ENCODE results near the gene ANKRD40.
"Not testable (repeated sequence)": the region's sequence is repeated elsewhere in the genome, so short reads cannot be mapped to it uniquely, and the experiment has no call there.

Gene ANKRD40

DNA sequence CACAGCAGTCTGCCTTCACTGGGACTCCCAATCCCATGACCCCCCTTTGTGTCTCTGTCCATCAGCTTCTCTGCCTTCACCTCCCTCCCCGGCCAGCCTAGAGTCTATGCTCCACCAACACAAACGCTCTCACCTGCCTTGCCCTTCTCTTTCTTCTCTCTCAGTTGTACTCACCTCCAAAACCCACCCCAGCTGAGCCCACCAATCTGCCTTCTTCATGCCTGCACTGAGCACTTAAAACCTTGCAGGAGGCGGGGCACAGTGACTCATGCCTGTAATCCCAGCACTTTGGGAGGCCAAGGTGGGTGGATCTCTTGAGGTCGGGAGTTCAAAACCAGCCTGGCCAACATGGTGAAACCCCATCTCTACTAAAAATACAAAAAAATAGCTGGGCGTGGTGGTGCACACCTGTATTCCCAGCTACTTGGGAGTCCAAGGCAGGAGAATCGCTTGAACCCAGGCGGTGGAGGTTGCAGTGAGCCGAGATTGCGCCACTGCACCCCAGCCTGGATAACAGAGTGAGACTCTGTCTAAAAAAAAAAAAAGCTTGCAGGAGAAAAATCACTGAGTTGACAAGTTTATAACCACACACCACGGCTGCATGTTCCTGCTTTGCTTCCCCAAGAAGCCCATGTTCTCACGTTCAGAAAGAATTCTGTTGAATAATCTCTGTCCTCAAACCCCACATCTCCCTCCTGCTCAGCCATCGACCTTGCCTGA, 27.0 kb downstream of the ANKRD40 start:
- not testable (repeated sequence) for H3K27ac ChIP-seq (ENCODE audit: low read depth, low read length); H3K36me3 ChIP-seq (ENCODE audit: control insufficient read depth, insufficient read depth, low read length); H3K9ac ChIP-seq (ENCODE audit: low read length); H3K4me3 ChIP-seq (ENCODE audit: low read length); H3K27me3 ChIP-seq (ENCODE audit: control insufficient read depth, insufficient read depth, low read length); H3K4me1 ChIP-seq (ENCODE audit: control insufficient read depth, insufficient read depth, low read length)

DNA sequence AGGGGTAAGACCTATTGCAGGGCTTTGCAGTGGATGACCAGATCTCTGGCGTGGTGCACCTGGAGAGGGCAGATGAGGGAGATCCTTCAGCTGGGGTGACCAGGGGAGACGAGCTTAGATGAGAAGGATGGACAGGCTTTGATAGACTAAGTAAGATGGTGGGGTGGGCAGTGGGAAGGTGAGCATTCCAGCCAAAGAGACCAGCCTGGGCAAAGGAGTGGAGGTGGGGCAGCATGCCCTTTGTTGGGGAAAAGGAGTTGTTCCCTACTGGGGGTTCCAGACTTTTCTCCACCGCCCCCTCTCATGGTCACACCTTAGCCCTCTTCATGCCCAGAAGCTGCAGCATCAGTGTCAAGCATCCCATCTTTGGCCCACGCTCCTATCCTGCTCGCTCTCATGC, 27.6 kb downstream of the ANKRD40 start:
- H3K36me3 ChIP-seq (ENCODE audit: control insufficient read depth, insufficient read depth, low read length), result no peaks in the 10 kb centered on the region
- H3K27me3 ChIP-seq (ENCODE audit: control insufficient read depth, insufficient read depth, low read length), result no peaks in the 10 kb centered on the region
- no peak overlapping the region for H3K4me3 ChIP-seq (ENCODE audit: low read length)
- no peaks in the 10 kb centered on the region for H3K4me1 ChIP-seq (ENCODE audit: control insufficient read depth, insufficient read depth, low read length)
- no peak overlapping the region for H3K27ac ChIP-seq (ENCODE audit: low read depth, low read length)
- H3K9ac ChIP-seq (ENCODE audit: low read length), result no peak overlapping the region

DNA sequence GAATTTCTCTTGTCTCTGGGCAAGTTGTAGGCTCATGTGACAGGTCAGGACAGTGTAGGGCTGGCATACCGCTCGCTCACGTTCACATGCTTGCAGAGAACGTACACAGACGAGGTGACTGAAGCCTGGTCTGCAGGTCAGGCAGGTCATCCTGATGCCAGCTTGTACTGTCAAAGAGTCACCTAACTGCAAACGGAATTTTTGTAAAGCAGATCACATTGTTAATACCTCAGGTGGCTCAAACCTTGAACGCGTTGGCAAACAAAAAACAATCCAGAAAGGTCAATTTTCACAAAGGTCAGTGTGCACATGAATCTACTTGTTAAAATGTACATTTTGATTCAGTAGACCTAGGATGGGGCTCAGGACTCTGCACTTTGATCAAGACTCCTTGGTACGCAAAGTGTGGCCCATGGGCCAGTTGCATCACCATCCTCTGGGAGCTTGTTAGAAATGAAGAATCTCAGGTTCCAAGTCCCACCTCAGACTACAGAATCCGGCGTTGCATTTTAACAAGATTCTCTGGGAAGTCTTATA, 28.6 kb downstream of the ANKRD40 start:
- Histone ChIP-seq H3K27ac (ENCODE audit: low read depth, low read length) (no peak overlapping the region), H3K4me1 (ENCODE audit: control insufficient read depth, insufficient read depth, low read length) (no peaks in the 10 kb centered on the region), H3K36me3 (ENCODE audit: control insufficient read depth, insufficient read depth, low read length) (no peaks in the 10 kb centered on the region), H3K9ac (ENCODE audit: low read length) (no peak overlapping the region), H3K4me3 (ENCODE audit: low read length) (no peak overlapping the region), H3K27me3 (ENCODE audit: control insufficient read depth, insufficient read depth, low read length) (no peaks in the 10 kb centered on the region)

DNA sequence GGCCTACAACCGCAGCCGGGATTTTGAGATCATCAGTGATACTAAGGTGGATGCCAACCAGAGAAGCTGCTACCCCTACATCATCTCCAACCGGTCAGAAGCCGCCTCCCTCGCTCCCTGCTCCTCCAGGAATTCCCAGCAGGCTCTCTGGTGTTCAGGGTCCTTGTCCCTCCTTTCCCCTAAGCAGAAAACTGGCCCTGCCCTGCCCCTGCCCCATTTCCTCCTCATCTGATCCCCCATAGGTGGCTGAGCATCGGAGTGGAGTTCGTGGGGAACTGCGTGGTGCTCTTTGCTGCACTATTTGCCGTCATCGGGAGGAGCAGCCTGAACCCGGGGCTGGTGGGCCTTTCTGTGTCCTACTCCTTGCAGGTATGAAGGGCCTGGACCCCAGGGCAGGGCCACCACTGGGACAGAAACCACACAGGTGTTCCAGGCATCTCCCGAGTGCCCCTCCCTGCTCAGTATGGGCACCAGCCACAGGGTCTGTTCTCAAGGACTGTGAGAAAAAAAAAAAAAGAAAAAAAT, 29.8 kb downstream of the ANKRD40 start:
- H3K27ac ChIP-seq (ENCODE audit: low read depth, low read length), result no peak overlapping the region
- H3K4me3 ChIP-seq (ENCODE audit: low read length), result no peak overlapping the region
- no peaks in the 10 kb centered on the region for H3K36me3 ChIP-seq (ENCODE audit: control insufficient read depth, insufficient read depth, low read length)
- H3K4me1 ChIP-seq (ENCODE audit: control insufficient read depth, insufficient read depth, low read length), result no peaks in the 10 kb centered on the region
- no peaks in the 10 kb centered on the region for H3K27me3 ChIP-seq (ENCODE audit: control insufficient read depth, insufficient read depth, low read length)
- H3K9ac ChIP-seq (ENCODE audit: low read length), result no peak overlapping the region

DNA sequence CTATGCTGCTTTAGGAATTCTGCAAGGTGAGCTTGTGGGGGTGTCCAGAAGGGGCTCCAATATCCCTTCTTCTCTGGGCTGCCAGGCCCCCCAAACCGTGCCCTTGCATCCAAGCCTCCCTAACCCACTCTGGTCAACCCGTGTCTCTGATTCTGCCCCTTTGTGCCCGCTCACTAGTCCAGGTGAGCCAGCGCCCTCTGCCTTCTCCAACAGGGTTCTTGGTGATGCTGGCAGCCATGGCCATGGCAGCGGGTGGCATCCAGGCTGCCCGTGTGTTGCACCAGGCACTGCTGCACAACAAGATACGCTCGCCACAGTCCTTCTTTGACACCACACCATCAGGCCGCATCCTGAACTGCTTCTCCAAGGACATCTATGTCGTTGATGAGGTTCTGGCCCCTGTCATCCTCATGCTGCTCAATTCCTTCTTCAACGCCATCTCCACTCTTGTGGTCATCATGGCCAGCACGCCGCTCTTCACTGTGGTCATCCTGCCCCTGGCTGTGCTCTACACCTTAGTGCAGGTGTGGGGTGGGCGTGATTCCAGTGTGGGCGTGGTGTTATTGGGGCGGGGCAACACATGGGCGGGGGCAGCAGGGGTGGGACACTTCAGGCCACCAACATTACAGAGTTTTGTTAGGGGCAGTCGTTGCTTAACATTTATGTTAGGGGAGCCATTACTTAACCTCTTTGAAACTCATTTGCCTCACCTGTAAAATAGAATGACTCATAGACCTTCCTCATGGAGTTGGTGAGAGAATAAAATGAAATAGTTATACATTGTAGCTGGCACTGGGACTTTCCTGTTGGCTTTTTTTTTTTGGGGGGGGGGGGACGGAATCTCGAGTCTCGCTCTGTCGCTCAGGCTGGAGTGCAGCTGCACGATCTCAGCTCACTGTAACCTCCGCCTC, 31.4 kb downstream of the ANKRD40 start:
- H3K27me3 ChIP-seq (ENCODE audit: control insufficient read depth, insufficient read depth, low read length), result no peaks in the 10 kb centered on the region
- no peak overlapping the region for H3K27ac ChIP-seq (ENCODE audit: low read depth, low read length)
- H3K4me1 ChIP-seq (ENCODE audit: control insufficient read depth, insufficient read depth, low read length), result no peaks in the 10 kb centered on the region
- H3K9ac ChIP-seq (ENCODE audit: low read length), result no peak overlapping the region
- H3K36me3 ChIP-seq (ENCODE audit: control insufficient read depth, insufficient read depth, low read length), result no peaks in the 10 kb centered on the region
- H3K4me3 ChIP-seq (ENCODE audit: low read length), result no peak overlapping the region

DNA sequence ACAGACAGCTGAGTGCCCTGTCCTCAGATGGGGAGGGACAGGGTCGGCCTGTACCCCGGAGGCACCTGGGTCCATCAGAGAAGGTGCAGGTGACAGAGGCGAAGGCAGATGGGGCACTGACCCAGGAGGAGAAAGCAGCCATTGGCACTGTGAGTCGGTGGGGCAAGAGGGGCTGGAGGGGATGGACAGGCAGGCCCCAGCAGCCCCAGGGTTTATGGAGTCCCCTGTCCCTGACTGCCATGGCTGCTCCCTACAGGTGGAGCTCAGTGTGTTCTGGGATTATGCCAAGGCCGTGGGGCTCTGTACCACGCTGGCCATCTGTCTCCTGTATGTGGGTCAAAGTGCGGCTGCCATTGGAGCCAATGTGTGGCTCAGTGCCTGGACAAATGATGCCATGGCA, 32.1 kb downstream of the ANKRD40 start:
- no peaks in the 10 kb centered on the region for H3K36me3 ChIP-seq (ENCODE audit: control insufficient read depth, insufficient read depth, low read length)
- H3K27ac ChIP-seq (ENCODE audit: low read depth, low read length), result no peak overlapping the region
- no peak overlapping the region for H3K4me3 ChIP-seq (ENCODE audit: low read length)
- no peak overlapping the region for H3K9ac ChIP-seq (ENCODE audit: low read length)
- H3K27me3 ChIP-seq (ENCODE audit: control insufficient read depth, insufficient read depth, low read length), result no peaks in the 10 kb centered on the region
- no peaks in the 10 kb centered on the region for H3K4me1 ChIP-seq (ENCODE audit: control insufficient read depth, insufficient read depth, low read length)

DNA sequence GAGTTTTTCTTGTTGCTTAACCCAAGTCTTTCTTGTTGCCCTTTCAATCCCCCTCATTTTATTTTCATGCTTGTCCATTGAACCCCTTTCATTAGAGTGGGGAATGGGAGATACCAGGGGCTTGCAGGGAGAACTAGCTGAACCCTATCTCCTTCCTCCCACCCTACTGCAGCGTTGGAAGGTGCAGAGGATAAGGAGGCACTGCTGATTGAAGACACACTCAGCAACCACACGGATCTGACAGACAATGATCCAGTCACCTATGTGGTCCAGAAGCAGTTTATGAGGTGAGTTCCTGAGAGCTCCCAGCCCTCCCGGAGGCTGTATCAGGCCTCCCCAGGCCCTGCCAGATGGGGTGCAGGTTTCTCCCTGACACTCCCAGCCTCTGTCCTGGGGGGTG, 32.5 kb downstream of the ANKRD40 start:
- no peak overlapping the region for H3K4me3 ChIP-seq (ENCODE audit: low read length)
- no peak overlapping the region for H3K9ac ChIP-seq (ENCODE audit: low read length)
- no peak overlapping the region for H3K27ac ChIP-seq (ENCODE audit: low read depth, low read length)
- no peaks in the 10 kb centered on the region for H3K27me3 ChIP-seq (ENCODE audit: control insufficient read depth, insufficient read depth, low read length)
- no peaks in the 10 kb centered on the region for H3K4me1 ChIP-seq (ENCODE audit: control insufficient read depth, insufficient read depth, low read length)
- H3K36me3 ChIP-seq (ENCODE audit: control insufficient read depth, insufficient read depth, low read length), result no peaks in the 10 kb centered on the region

DNA sequence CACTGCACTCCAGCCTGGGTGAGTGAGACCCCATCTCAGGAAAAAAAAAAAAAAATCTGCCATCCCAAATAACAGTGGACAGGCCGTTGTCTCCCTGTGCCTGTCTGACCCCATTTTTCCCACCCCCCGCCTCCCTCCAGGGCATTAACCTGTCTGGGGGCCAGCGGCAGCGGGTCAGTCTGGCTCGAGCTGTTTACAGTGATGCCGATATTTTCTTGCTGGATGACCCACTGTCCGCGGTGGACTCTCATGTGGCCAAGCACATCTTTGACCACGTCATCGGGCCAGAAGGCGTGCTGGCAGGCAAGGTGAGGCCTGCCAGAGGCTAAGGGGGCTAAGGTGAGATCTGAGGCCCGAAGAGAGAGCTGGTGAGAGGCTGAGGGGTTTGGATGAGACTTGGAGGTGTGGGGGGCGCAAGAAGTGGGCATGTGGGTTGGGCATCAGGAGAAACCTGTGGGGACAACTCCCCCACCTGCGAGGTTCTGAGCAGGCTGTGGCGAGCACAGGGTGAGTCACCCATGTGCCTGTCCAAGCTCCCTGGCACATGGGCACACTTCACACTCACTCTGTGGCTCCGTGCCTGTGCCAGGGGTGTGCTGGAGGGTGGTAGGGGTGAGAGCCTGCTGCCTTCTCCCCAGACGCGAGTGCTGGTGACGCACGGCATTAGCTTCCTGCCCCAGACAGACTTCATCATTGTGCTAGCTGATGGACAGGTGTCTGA, 34.7 kb downstream of the ANKRD40 start:
- Histone ChIP-seq H3K27ac (ENCODE audit: low read depth, low read length) (no peak overlapping the region), H3K4me1 (ENCODE audit: control insufficient read depth, insufficient read depth, low read length) (no peaks in the 10 kb centered on the region)

DNA sequence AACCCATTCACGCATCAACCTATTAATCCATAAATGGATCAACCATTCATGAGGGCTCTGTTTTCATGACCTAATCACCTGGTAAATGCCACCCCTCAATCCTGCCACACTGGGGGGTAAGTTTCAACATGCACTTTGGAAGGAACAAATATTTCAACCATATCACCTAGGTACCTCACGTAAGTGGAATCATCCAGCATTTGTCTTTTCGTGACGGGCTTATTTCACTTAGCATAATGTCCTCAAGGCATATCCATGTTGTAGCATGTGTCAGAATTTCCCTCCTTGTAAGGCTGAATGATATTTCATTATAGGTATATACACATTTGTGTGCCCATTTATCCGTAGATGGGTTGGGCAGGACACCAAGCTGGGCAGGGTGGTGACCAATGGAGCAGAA, 35.6 kb downstream of the ANKRD40 start:
- H3K27ac ChIP-seq (ENCODE audit: low read depth, low read length), result no peak overlapping the region
- H3K27me3 ChIP-seq (ENCODE audit: control insufficient read depth, insufficient read depth, low read length), result no peaks in the 10 kb centered on the region
- H3K4me3 ChIP-seq (ENCODE audit: low read length), result no peak overlapping the region
- no peaks in the 10 kb centered on the region for H3K4me1 ChIP-seq (ENCODE audit: control insufficient read depth, insufficient read depth, low read length)
- H3K9ac ChIP-seq (ENCODE audit: low read length), result no peak overlapping the region
- H3K36me3 ChIP-seq (ENCODE audit: control insufficient read depth, insufficient read depth, low read length), result no peaks in the 10 kb centered on the region

More for the DNA sequence above, 34.7 kb downstream of the ANKRD40 start:
- Histone ChIP-seq H3K27me3 (ENCODE audit: control insufficient read depth, insufficient read depth, low read length) (no peaks in the 10 kb centered on the region), H3K36me3 (ENCODE audit: control insufficient read depth, insufficient read depth, low read length) (no peaks in the 10 kb centered on the region), H3K9ac (ENCODE audit: low read length) (no peak overlapping the region), H3K4me3 (ENCODE audit: low read length) (no peak overlapping the region)

DNA sequence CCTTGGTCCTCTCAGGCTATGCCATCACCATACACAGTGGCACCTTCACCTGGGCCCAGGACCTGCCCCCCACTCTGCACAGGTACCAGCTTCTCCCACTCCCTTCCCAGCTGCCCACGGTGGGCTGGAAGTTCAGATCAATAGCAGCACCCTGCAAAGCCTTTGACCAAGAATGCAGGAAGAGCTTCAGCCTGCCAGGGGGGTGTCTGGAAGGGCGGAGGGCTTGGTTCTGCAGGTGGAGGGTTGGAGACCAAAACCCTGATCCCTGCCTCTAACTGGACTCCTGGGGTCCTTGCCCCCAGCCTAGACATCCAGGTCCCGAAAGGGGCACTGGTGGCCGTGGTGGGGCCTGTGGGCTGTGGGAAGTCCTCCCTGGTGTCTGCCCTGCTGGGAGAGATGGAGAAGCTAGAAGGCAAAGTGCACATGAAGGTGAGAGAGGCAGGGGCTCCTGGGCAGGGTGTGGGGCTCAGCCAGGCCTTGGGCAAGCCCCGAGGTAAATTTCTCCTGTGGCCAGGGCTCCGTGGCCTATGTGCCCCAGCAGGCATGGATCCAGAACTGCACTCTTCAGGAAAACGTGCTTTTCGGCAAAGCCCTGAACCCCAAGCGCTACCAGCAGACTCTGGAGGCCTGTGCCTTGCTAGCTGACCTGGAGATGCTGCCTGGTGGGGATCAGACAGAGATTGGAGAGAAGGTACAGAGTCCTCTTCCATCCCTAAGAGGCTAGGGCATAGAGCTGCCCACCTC, 38.7 kb downstream of the ANKRD40 start:
- no peaks in the 10 kb centered on the region for H3K4me1 ChIP-seq (ENCODE audit: control insufficient read depth, insufficient read depth, low read length)
- H3K27me3 ChIP-seq (ENCODE audit: control insufficient read depth, insufficient read depth, low read length), result no peaks in the 10 kb centered on the region
- H3K36me3 ChIP-seq (ENCODE audit: control insufficient read depth, insufficient read depth, low read length), result no peaks in the 10 kb centered on the region
- H3K4me3 ChIP-seq (ENCODE audit: low read length), result no peak overlapping the region
- H3K27ac ChIP-seq (ENCODE audit: low read depth, low read length), result no peak overlapping the region
- no peak overlapping the region for H3K9ac ChIP-seq (ENCODE audit: low read length)

DNA sequence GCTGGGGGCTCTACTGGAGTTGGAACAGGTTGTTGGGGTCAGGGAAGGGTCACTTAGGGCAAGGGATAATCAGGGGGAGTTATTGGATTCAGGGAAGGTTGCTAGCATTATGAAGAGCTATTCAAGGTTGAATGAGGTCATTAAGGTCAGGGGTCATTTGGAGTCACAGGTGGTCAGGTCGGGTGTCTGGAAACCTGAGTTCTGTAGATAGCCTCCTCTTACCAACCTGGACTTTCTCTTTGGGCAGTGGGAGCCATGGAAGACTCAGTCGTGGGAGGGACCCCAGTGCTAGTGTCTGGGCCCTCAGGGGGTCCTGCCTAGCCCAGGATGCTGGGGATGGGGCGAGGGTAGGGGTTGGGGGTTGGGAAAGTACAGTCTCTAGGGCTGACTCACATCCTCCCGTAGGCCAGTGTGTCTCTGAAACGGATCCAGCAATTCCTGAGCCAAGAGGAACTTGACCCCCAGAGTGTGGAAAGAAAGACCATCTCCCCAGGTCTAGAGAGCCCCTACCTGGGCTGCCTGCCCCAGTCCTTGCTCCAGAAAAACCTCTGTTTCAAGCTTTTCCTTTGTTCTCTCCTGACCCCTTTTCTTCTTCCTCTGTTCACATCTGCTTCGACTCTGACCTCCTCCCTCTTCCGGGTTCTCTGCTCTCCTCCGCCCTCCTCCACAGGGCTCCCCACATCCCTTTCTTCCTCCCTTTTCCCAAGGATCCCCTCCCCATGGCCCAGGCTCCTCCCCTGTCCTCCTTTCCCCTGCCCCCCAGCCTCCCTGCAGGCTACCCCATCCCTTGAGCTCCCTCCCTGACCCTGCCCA, 39.5 kb downstream of the ANKRD40 start:
- no peaks in the 10 kb centered on the region for H3K36me3 ChIP-seq (ENCODE audit: control insufficient read depth, insufficient read depth, low read length)
- H3K4me1 ChIP-seq (ENCODE audit: control insufficient read depth, insufficient read depth, low read length), result no peaks in the 10 kb centered on the region
- no peak overlapping the region for H3K4me3 ChIP-seq (ENCODE audit: low read length)
- no peak overlapping the region for H3K27ac ChIP-seq (ENCODE audit: low read depth, low read length)
- H3K9ac ChIP-seq (ENCODE audit: low read length), result no peak overlapping the region
- H3K27me3 ChIP-seq (ENCODE audit: control insufficient read depth, insufficient read depth, low read length), result no peaks in the 10 kb centered on the region
